PC-3 (cell line): ENCODE data around the gene CASP1. TPM values are rescaled to one million over a fixed set of nuclear protein-coding genes. Genes with fewer than 3 reads are reported as not detected.

ENCODE experiments used
- ATAC-seq: fragments of 200-7000 bp; cut with Tn5 transposase; 2 replicates; pipeline ENCODE4 v1.9.1; 2020; ENCODE audit warnings: mild to moderate bottlenecking, moderate library complexity
- BruUV-seq: library from RNA; stranded (reverse); fragments of 400-500 nt; replicated peaks from 2 replicates; lab custom pipeline; 2021; lab: Mats Ljungman, UMichigan
- CTCF ChIA-PET: fragments of 300-600 bp; sonication (Branson Sonifier 250); formaldehyde crosslinking; loops from one replicate; lab custom pipeline; 2022; ENCODE audit warnings: antibody characterized with exemption; lab: Charles Lee
- POLR2A ChIA-PET: fragments of 300-600 bp; sonication (Branson Sonifier 250); formaldehyde crosslinking; loops from one replicate; lab custom pipeline; 2022; ENCODE audit warnings: antibody characterized with exemption; ENCODE audit not compliant: unreplicated experiment; lab: Charles Lee
- DNase-seq: peaks from one replicate; pipeline ENCODE4 v3.0.0-alpha.2; 2015
- H2AFZ ChIP-seq: fragments of 300-600 bp; sonication (generic); 2 replicates; pipeline ENCODE4 v1.6.0; 2016; ENCODE audit warnings: antibody characterized with exemption, low read length
- H3F3A ChIP-seq: fragments of 300-600 bp; sonication (generic); one replicate; pipeline ENCODE4 v1.6.0; 2017; ENCODE audit warnings: antibody characterized with exemption, low read length, control low read depth, mild to moderate bottlenecking; ENCODE audit not compliant: unreplicated experiment
- H3K27ac ChIP-seq: fragments of 300-600 bp; sonication (generic); 2 replicates; pipeline ENCODE4 v1.5.1; 2016; ENCODE audit warnings: mild to moderate bottlenecking, low read length
- H3K27me3 ChIP-seq: fragments of 300-600 bp; sonication (generic); 2 replicates; pipeline ENCODE4 v1.6.1; 2016; ENCODE audit warnings: low read length, mixed read lengths
- H3K36me3 ChIP-seq: fragments of 300-600 bp; sonication (generic); 2 replicates; pipeline ENCODE4 v1.6.1; 2016; ENCODE audit warnings: low read depth, mixed run types, low read length, mixed read lengths
- H3K4me1 ChIP-seq: fragments of 300-600 bp; sonication (generic); 2 replicates; pipeline ENCODE4 v1.5.1; 2016; ENCODE audit warnings: low read length; ENCODE audit not compliant: insufficient read depth
- H3K4me2 ChIP-seq: fragments of 300-600 bp; sonication (generic); 2 replicates; pipeline ENCODE4 v1.6.0; 2016; ENCODE audit warnings: low read length
- H3K4me3 ChIP-seq: fragments of 300-600 bp; sonication (generic); 2 replicates; pipeline ENCODE4 v1.5.1; 2016; ENCODE audit warnings: mild to moderate bottlenecking, low read length, mixed read lengths
- H3K79me2 ChIP-seq: fragments of 300-600 bp; sonication (generic); 2 replicates; pipeline ENCODE4 v1.6.1; 2017; ENCODE audit warnings: low read length, mixed read lengths
- H3K9ac ChIP-seq: fragments of 300-600 bp; sonication (generic); 2 replicates; pipeline ENCODE4 v1.6.0; 2016; ENCODE audit warnings: mild to moderate bottlenecking, low read length
- H3K9me2 ChIP-seq: fragments of 300-600 bp; sonication (generic); replicated peaks from 2 replicates; pipeline ENCODE4 v1.6.1; 2016; ENCODE audit warnings: mixed run types, low read length, mixed read lengths
- H3K9me3 ChIP-seq: fragments of 300-600 bp; sonication (generic); 2 replicates; pipeline ENCODE4 v1.6.1; 2016; ENCODE audit warnings: low read length, mixed read lengths
- H4K20me1 ChIP-seq: fragments of 300-600 bp; sonication (generic); 2 replicates; pipeline ENCODE4 v1.6.1; 2016; ENCODE audit warnings: low read length, mixed read lengths
- CTCF ChIP-seq: fragments of 300-600 bp; sonication (generic); conservative IDR thresholded peaks from 2 replicates; pipeline ENCODE4 v1.5.1; 2017; ENCODE audit warnings: antibody characterized with exemption, low read depth, mild to moderate bottlenecking, low read length
- EZH2 ChIP-seq: fragments of 300-600 bp; sonication (generic); IDR thresholded peaks from one replicate; pipeline ENCODE4 v1.6.1; 2017; ENCODE audit warnings: antibody characterized with exemption, mild to moderate bottlenecking, low read length; ENCODE audit not compliant: unreplicated experiment
- EZH2phosphoT487 ChIP-seq: fragments of 300-600 bp; sonication (generic); IDR thresholded peaks from 2 replicates; pipeline ENCODE4 v1.6.1; 2018; ENCODE audit warnings: mild to moderate bottlenecking, antibody characterized with exemption, low read length, borderline replicate concordance
- intact Hi-C: fragments of 100-400 bp; cut with micrococcal nuclease; formaldehyde crosslinking; loops from 2 replicates; pipeline ENCODE4 v1.9.0; 2023
- total RNA-seq: library from RNA; depleted of rRNA; stranded (reverse); fragments of >200 nt; gene quantifications from 2 replicates; pipeline ENCODE4 v1.2.3, GENCODE V29; 2014

Gene CASP1
- total RNA-seq, 1 experiment from 2014 or later, result 0.33 TPM

- Histone ChIP-seq H3K79me2 (no peaks in the 10 kb centered on the region), H3K4me2 (no peak within 1 kb of the TSS), H2AFZ (no peak within 1 kb of the TSS), H4K20me1 (no peaks in the 10 kb centered on the region), H3K9me2 (no peaks in the 10 kb centered on the region), H3F3A (no peaks in the 10 kb centered on the region), H3K9me3 (no peaks in the 10 kb centered on the region), H3K27me3 (no peaks in the 10 kb centered on the region), H3K36me3 (no peaks in the 10 kb centered on the region), H3K27ac (no peak within 1 kb of the TSS), H3K9ac (no peak within 1 kb of the TSS), H3K4me1 (no peaks in the 10 kb centered on the region), H3K4me3 (no peak within 1 kb of the TSS)
- POLR2A ChIA-PET, result no interaction called here
- TF ChIP-seq EZH2, result no peak
- ATAC-seq (no peak), DNase-seq (no peak)
- intact Hi-C loops, result no loop called here
- CTCF ChIA-PET, result no interaction called here
- no TSS peak for BruUV-seq
Observed at GRCh38 chr11:105023003-105023402, 11.9 kb downstream of the CASP1 start, which contains the start of gene CASP5. Gene CASP5, minus strand, starts transcription at chr11:105023168. Its CDS starts 32 bp downstream, at chr11:105023136.

GRCh38 chr11:105022527-105022926 lies 12.4 kb downstream of the CASP1 start:
- Histone ChIP-seq H4K20me1 (no peaks in the 10 kb centered on the region), H3K4me3 (no peak overlapping the region), H3K4me2 (no peak overlapping the region), H3K9ac (no peak overlapping the region), H3K4me1 (no peaks in the 10 kb centered on the region), H3K36me3 (no peaks in the 10 kb centered on the region), H3K27ac (no peak overlapping the region), H3K9me3 (no peaks in the 10 kb centered on the region), H2AFZ (no peak overlapping the region), H3K79me2 (no peaks in the 10 kb centered on the region), H3K9me2 (no peaks in the 10 kb centered on the region), H3F3A (no peaks in the 10 kb centered on the region), H3K27me3 (no peaks in the 10 kb centered on the region)
- POLR2A ChIA-PET, result no interaction called here
- ATAC-seq, result no peak
- no peak for TF ChIP-seq EZH2phosphoT487
- TF ChIP-seq CTCF, result no peak
- no peak for TF ChIP-seq EZH2
- no peak for DNase-seq
- intact Hi-C loops, result no loop called here
- no TSS peak for BruUV-seq
- CTCF ChIA-PET, result no interaction called here

GRCh38 chr11:105007463-105007862 lies 27.5 kb downstream of the CASP1 start:
- no peaks in the 10 kb centered on the region for H3K36me3 ChIP-seq
- no peak overlapping the region for H2AFZ ChIP-seq
- H3K79me2 ChIP-seq, result no peaks in the 10 kb centered on the region
- no peaks in the 10 kb centered on the region for H3F3A ChIP-seq
- H3K4me2 ChIP-seq, result no peak overlapping the region
- CTCF ChIA-PET, result no interaction called here
- H3K27ac ChIP-seq, result no peak overlapping the region
- POLR2A ChIA-PET, result interaction anchor here (0.6 kb wide), 1 partner anchor 8 kb away, joined by 4 read pairs; no protein-coding TSS in a partner anchor
- H3K9ac ChIP-seq, result no peak overlapping the region
- H3K4me3 ChIP-seq, result no peak overlapping the region
- TF ChIP-seq EZH2phosphoT487 (no peak), CTCF (no peak)
- no peaks in the 10 kb centered on the region for H3K4me1 ChIP-seq
- H3K27me3 ChIP-seq, result no peaks in the 10 kb centered on the region
- intact Hi-C loops, result no loop called here
- ATAC-seq (no peak), DNase-seq (no peak)
- H4K20me1 ChIP-seq, result no peaks in the 10 kb centered on the region
- no peaks in the 10 kb centered on the region for H3K9me3 ChIP-seq
- no peaks in the 10 kb centered on the region for H3K9me2 ChIP-seq
- BruUV-seq, result no TSS peak
